GM19240 (cell line): Measurements from ENCODE around the gene SYT2.

ENCODE experiments used
- DNase-seq: peaks from one replicate; pipeline ENCODE4 v3.0.0; 2011; ENCODE audit warnings: low spot score; ENCODE audit not compliant: insufficient read length

SYT2 gene

GRCh38 chr1:202704601-202705000, 5.7 kb downstream of the SYT2 start:
- no peak for DNase-seq

- DNase-seq: no peak
Measured at GRCh38 chr1:202703191-202703590, 7.1 kb downstream of the SYT2 start.

DNA sequence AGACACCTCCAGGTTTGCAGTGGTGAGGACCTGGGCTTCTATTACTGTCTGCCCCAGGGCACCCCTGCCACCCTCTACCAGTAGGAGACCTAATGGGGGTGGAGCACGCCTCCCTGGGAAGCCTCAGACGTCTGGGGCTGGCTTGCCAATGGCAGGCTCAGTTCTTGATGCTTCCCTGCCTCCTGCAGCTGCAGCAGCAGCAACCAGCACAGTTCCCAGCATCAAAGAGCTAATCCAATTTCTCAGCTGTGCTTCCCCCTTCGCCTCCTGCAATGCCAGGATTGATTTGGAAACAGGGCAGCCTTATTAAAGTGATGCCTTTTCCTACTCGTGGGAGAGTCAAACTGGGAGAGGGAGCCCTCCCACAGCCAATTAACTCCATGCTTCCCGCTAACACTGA, 8.2 kb downstream of the SYT2 start:
- DNase-seq: no peak

GRCh38 chr1:202701200-202701599, 9.1 kb downstream of the SYT2 start:
- DNase-seq: no peak

DNA sequence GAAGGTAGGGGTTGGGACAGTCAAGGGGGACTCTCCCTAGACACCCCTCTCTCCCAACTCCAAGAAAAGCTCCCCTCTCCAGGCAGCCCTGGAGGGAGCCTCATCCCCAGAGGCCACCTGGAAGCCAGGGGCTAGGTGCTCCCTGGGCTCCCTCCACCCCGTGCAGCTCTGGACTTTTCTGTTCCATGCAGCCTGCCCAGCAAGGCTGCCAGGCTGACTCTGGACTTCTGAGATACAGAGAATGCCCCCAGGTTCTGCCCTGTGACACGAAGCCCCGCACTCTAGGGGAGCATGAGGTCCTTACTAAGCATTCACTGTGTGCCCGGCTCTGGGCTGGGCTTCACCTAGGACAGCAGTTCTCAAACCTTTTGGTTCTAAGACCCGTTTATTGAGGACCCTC, 10.2 kb downstream of the SYT2 start:
- no peak for DNase-seq

GRCh38 chr1:202698276-202698675, 12.0 kb downstream of the SYT2 start:
- no peak for DNase-seq

GRCh38 chr1:202697038-202697437, 13.2 kb downstream of the SYT2 start:
- no peak for DNase-seq

DNA sequence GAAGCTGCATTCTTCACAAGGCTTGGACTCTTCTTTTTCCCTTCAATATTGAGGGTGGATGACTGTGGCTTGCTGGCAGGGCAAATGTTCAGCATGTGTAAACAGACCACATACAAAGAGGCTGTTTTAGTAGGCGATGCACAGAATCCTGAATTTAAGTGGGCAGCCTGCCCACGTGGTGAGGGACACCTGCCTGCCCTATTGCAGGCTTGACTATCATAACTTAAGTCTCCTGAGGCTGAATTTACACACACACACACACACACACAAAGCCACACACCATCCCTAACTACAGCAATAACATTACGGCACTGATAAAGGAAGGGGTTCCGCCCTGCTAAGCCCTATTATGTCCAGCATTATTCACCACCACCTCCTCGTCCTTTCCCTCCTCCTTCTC, 15.9 kb downstream of the SYT2 start:
- DNase-seq: no peak

GRCh38 chr1:202692959-202693555, 17.2 kb downstream of the SYT2 start:
- peak; percentile 77 for DNase-seq

DNA sequence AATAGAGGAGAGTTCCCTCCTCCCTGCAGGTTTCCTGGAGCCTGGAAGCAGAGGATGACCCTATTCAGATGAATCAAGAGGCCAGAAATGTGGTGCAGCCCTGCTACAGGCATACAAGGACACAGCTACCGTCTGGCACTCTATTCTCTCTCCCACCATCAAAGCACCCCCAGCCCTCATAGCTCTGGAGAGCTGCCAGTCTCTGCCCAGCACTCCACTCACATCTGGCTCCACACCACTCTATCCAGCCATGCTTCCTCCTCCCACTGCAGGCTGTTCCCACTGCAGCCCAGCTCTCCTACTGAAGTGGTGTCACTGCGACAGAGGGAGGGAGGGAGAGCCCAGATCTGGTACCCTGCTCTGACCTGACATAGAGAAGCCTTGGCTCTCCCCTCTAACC, 18.4 kb downstream of the SYT2 start:
- DNase-seq: no peak

GRCh38 chr1:202689493-202690342, 20.5 kb downstream of the SYT2 start:
- no peak for DNase-seq

DNA sequence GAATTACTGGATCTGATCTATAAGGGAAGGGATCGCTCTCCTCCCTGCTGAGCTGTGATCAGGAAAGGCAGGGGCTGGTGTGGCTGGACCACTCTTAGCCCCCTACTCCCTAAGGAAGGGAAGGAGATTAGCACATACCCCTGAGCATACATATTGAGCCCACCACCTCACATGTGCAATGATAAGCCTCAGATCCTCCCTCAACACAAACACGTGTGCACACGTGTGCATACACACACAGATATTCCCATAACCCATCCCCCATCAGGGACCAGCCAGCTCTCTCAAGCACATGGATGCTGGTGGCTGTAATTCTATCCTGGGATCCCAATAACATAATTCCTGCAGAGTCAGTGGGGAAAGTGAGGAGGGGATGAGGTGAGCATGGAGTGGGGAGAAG, 21.2 kb downstream of the SYT2 start:
- DNase-seq: no peak

DNA sequence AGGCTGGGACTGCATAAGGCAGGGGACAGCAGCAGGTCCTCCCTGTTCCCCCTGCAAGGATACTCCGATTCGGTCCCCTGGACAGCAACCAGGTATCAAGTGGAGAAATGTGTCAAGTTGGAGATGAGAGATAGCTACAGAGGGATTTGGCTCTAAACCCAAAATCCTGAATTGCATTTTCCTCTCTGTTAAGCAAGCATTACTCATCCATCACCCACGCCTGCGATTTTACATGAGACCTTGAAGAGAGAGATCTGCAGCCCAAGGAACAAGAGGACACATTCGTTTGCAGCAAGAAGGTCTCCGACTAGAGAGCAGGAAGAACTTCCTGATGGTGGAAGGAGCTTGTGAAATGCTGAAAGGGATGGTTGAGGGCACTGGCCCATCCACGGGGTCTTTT, 21.9 kb downstream of the SYT2 start:
- no peak for DNase-seq

- no peak for DNase-seq
Measured at GRCh38 chr1:202687798-202688197, 22.5 kb downstream of the SYT2 start.

DNA sequence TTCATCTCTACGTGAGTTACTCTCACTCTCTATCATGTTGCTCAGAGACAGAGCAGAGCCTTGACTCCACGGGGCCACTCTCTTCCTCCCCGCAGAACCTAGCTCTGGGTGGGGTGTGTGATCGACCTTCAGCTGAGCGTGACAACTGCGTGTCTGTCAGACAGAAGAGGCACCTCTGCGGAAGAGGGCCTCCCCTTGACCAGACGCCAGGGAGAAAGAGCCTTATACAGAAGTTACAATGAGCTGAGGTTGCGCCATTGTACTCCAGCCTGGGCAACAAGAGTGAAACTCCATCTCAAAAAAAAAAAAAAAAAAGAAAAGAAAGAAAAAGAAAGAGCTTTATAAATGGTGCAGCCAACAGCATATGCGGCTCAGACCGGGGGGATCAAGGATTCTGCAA, 22.9 kb downstream of the SYT2 start:
- DNase-seq: no peak

- no peak for DNase-seq
Measured at GRCh38 chr1:202685641-202686040, 24.6 kb downstream of the SYT2 start.

DNA sequence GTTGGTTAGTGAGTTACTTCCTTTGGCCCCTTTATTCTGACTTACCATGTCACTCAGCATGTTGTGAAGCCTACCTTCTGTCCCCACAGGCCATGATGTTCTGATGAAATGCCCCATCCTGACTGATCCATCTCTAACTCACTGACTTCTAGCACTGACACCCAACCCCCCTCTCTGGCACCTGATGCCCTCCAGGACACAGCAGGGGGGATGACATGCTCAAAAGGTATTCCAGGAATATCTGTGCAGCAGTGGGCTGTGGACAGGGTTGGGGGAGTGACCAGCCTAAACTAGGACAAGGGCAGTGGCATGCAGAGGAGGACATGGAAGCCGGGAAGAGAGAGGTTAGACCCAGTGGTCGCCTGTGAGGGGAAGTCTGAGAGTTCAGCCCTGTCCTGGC, 25.5 kb downstream of the SYT2 start:
- DNase-seq: no peak

- DNase-seq: no peak
Measured at GRCh38 chr1:202683029-202683428, 27.2 kb downstream of the SYT2 start.

DNA sequence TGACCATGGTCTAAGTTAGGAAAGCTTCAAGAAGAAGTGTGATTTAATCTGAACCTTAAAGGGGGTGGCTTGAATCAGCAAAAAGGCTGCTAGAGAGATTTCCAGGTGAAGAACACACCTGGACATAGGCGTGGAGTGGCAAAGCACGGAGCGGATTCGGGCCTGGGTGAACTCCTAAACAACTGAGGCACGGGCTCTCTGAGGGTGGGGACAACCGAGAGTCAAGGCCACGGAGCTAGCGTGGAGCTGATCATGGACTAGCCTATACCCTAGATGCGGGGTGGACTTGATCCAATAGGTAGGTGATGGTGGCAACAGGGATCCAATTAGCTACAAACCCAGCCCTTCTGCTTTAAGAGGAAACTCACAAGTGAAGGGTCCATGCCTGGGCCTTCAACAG, 27.8 kb downstream of the SYT2 start:
- DNase-seq: no peak

DNA sequence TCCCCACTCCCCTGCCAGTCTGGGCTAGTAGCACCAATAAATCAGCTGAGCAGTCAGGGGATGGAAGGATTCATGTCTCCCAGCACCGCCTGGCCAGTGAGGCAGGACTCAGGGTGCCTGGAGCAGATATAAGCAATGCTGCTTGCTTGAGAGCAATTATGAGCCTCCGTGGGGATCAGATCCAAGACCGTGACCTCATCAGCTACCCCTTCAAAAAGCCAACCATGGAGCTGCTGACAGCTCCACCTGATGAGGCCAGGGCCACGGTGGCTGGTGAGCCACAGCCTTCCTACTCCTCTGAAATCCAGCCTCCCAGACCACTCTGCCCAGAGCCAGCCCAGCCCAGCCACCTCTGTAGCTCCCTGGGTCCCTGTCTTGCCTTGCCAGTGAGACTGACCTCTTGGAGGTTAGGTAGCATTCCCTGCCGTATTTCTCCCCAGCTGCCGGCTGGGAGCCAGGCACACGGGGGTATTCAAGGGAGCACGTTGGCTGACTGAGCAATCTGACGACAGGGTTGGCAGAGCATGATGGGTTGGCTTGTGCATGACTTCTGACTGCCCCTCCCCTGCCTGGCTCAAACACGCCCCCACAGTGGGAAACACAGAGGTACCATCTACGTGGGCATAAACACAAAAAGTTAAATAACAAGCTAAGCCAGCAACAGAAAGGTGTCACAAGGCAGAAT, 28.4 kb downstream of the SYT2 start:
- no peak for DNase-seq

GRCh38 chr1:202680586-202681352, 29.5 kb downstream of the SYT2 start:
- no peak for DNase-seq
